ENCODE results near the gene PI4KA.

The PI4KA gene

GRCh38 chr22:20802452-20802851 lies 56.2 kb downstream of the PI4KA start:
- DNase-seq (ENCODE audit: low read depth) = no peak
- H3K4me3 ChIP-seq (ENCODE audit: low read depth, low read length) = no peak overlapping the region
- TF ChIP-seq CTCF (IDR thresholded peaks at IDR 0.05; ENCODE audit: insufficient read depth, low read depth, low read length, missing control alignments) = no peak

GRCh38 chr22:20799449-20799848 lies 59.2 kb downstream of the PI4KA start:
- DNase-seq (ENCODE audit: low read depth) = no peak
- TF ChIP-seq CTCF (IDR thresholded peaks at IDR 0.05; ENCODE audit: insufficient read depth, low read depth, low read length, missing control alignments) = no peak
- no peak overlapping the region for H3K4me3 ChIP-seq (ENCODE audit: low read depth, low read length)

- no peak overlapping the region for H3K4me3 ChIP-seq (ENCODE audit: low read depth, low read length)
- no peak for TF ChIP-seq CTCF (IDR thresholded peaks at IDR 0.05; ENCODE audit: insufficient read depth, low read depth, low read length, missing control alignments)
- no peak for DNase-seq (ENCODE audit: low read depth)
Measured at GRCh38 chr22:20798974-20799373, 59.6 kb downstream of the PI4KA start.

GRCh38 chr22:20798218-20798617 lies 60.4 kb downstream of the PI4KA start:
- DNase-seq (ENCODE audit: low read depth) = no peak
- no peak overlapping the region for H3K4me3 ChIP-seq (ENCODE audit: low read depth, low read length)
- no peak for TF ChIP-seq CTCF (IDR thresholded peaks at IDR 0.05; ENCODE audit: insufficient read depth, low read depth, low read length, missing control alignments)

- DNase-seq (ENCODE audit: low read depth) = no peak
- no peak for TF ChIP-seq CTCF (IDR thresholded peaks at IDR 0.05; ENCODE audit: insufficient read depth, low read depth, low read length, missing control alignments)
- no peak overlapping the region for H3K4me3 ChIP-seq (ENCODE audit: low read depth, low read length)
Measured at GRCh38 chr22:20796731-20797130, 61.9 kb downstream of the PI4KA start.

- no peak for DNase-seq (ENCODE audit: low read depth)
- H3K4me3 ChIP-seq (ENCODE audit: low read depth, low read length) = no peak overlapping the region
- no peak for TF ChIP-seq CTCF (IDR thresholded peaks at IDR 0.05; ENCODE audit: insufficient read depth, low read depth, low read length, missing control alignments)
Measured at GRCh38 chr22:20794650-20795413, 63.8 kb downstream of the PI4KA start.

Measured in GM12865 (cell line).